ENCODE results near the gene LRRC26. TPM values are rescaled to one million over a fixed set of nuclear protein-coding genes. Genes with fewer than 3 reads are reported as not detected.

The LRRC26 gene
- total and polyA plus RNA-seq, 2 donors (not counting 3 experiments of a cell fraction or from before 2014, with no cell fraction given) = 0.08 TPM; not detected in 1

- intact Hi-C loops (cut with micrococcal nuclease) (no loop called here), dilution Hi-C loops (cut with MboI; ENCODE audit: extremely low pct_ligation_motif_present, low sequenced_read_pairs) (no loop called here)
- H3K9me3 ChIP-seq (replicated peaks; ENCODE audit: control insufficient read depth, insufficient read depth, low read length) = no peaks in the 10 kb centered on the region
- no peaks in the 10 kb centered on the region for H3K9me1 ChIP-seq (replicated peaks; ENCODE audit: control insufficient read depth, extremely low read depth, insufficient read depth, low read length)
- H2AFZ ChIP-seq (ENCODE audit: low read depth, low read length) = no peak overlapping the region
- H3K27me3 ChIP-seq (ENCODE audit: control insufficient read depth in 2 of 2, insufficient read depth in 2 of 2, low read length in 2 of 2) = no peaks in the 10 kb centered on the region
- no peak for TF ChIP-seq POLR2A (IDR thresholded peaks at IDR 0.05; ENCODE audit: low read depth, low read length)
- TF ChIP-seq CTCF (IDR thresholded peaks at IDR 0.05; ENCODE audit: extremely low read depth in 1 of 2, insufficient read depth in 1 of 2, low read depth in 1 of 2, low read length in 2 of 2) = no peak
- TF ChIP-seq EZH2 (IDR thresholded peaks at IDR 0.05; ENCODE audit: borderline replicate concordance, low read depth, low read length, severe bottlenecking) = no peak
- no peak for TF ChIP-seq JUN (IDR thresholded peaks at IDR 0.05; ENCODE audit: borderline replicate concordance, insufficient read depth, insufficient read length, low read depth)
- no peak for TF ChIP-seq GATA2 (IDR thresholded peaks at IDR 0.05; ENCODE audit: insufficient read depth, insufficient read length, low read depth, low read length)
- TF ChIP-seq MYC (IDR thresholded peaks at IDR 0.05; ENCODE audit: low read depth, low read length) = no peak
- no peak for TF ChIP-seq MAX (IDR thresholded peaks at IDR 0.05; ENCODE audit: insufficient read depth, insufficient read length)
- TF ChIP-seq POLR2AphosphoS5 (IDR thresholded peaks at IDR 0.05; ENCODE audit: insufficient read depth, low read depth, low read length) = no peak
- TF ChIP-seq FOS (IDR thresholded peaks at IDR 0.05; ENCODE audit: borderline replicate concordance, insufficient read depth, low read length) = no peak
- CTCF ChIA-PET = interaction anchor here (0.6 to 1.9 kb wide), 7 partner anchors 9 to 37 kb away, joined by 3 to 14 read pairs (median 4); partner anchors contain the start of gene RNF224
- H3K36me3 ChIP-seq (ENCODE audit: control insufficient read depth in 2 of 2, extremely low read depth in 1 of 2, insufficient read depth in 2 of 2, low read length in 2 of 2) = peaks cover 0 to 8% of the 10 kb centered on the region in 2 experiments
- H3K4me3 ChIP-seq (replicated peaks in 1 of 3; ENCODE audit: insufficient read depth in 1 of 3, low read depth in 1 of 3, low read length in 3 of 3) = no peak overlapping the region
- no TSS peak for BruUV-seq (replicated peaks)
- no peak overlapping the region for H3K9ac ChIP-seq (replicated peaks; ENCODE audit: extremely low read depth, insufficient read depth, low read length)
- POLR2A ChIA-PET = no interaction called here
- FAIRE-seq = no peak
- H3K27ac ChIP-seq (ENCODE audit: insufficient read depth, low read depth, low read length) = no peak overlapping the region
- no peaks in the 10 kb centered on the region for H3K79me2 ChIP-seq (ENCODE audit: control insufficient read depth, insufficient read depth, low read length)
- peaks cover under 1% of the 10 kb centered on the region for H3K4me1 ChIP-seq (ENCODE audit: control insufficient read depth, extremely low read depth, insufficient read depth, low read length)
- H3K4me2 ChIP-seq (ENCODE audit: insufficient read depth, low read length) = no peak overlapping the region
- DNase-seq (ENCODE audit: low read depth, low spot score) = no peak
- no peaks in the 10 kb centered on the region for H4K20me1 ChIP-seq (replicated peaks; ENCODE audit: control insufficient read depth, extremely low read depth, insufficient read depth, low read length)
Observed at GRCh38 chr9:137213160-137214060, 43.6 kb upstream of the LRRC26 start.

Measured in endothelial cell of umbilical vein (primary cell).